Ureter (tissue), 1 donor: ENCODE measurements around the gene IMP3. TPM values are rescaled to one million over a fixed set of nuclear protein-coding genes. Genes with fewer than 3 reads are reported as not detected.
"Not testable (repeated sequence)": the region's sequence is repeated elsewhere in the genome, so short reads cannot be mapped to it uniquely, and the experiment has no call there.

Source experiments
- DNase-seq: peaks from one replicate; pipeline ENCODE4 v3.0.0-alpha.2; 2020; ENCODE audit warnings: low spot score
- total RNA-seq: library from RNA; stranded (reverse); gene quantifications from one replicate; pipeline ENCODE4 v1.2.4, GENCODE V29; 2023
- donor health status: DM: yes; HTN: yes; CAD: no.

Gene IMP3, protein sequence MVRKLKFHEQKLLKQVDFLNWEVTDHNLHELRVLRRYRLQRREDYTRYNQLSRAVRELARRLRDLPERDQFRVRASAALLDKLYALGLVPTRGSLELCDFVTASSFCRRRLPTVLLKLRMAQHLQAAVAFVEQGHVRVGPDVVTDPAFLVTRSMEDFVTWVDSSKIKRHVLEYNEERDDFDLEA
- 63.9 TPM for total RNA-seq

DNA sequence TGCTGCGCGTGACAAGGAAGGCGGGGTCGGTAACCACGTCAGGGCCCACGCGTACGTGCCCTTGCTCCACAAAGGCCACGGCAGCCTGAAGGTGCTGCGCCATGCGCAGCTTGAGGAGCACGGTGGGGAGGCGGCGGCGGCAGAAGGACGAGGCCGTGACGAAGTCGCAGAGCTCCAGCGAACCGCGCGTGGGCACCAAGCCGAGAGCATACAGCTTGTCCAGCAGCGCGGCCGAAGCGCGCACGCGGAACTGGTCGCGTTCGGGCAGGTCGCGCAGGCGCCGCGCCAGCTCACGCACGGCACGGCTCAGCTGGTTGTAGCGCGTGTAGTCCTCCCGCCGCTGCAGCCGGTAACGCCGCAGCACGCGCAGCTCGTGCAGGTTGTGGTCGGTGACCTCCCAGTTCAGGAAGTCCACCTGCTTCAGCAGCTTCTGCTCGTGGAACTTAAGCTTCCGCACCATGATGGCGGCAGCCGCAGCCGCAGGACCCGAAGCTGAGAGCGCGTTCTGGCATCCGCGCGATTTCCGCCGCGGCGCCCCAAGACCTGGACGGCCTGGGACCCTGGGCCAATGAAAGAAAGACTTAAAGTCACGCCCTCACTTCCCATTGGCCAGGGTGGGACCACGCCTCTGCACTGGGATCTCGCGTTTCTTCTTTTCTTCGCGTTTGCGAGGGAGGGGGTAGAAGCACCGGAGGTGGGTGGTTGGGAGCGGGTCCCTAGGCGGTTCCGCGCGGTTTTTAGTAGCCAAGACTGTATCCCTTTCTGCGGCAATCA lies at the start of gene IMP3:
Gene IMP3 (minus strand): TSS at position 516 of the 774 bp plus-strand sequence. CDS start 56 bp downstream, at position 460.
- peak; percentile 97 for DNase-seq

DNA sequence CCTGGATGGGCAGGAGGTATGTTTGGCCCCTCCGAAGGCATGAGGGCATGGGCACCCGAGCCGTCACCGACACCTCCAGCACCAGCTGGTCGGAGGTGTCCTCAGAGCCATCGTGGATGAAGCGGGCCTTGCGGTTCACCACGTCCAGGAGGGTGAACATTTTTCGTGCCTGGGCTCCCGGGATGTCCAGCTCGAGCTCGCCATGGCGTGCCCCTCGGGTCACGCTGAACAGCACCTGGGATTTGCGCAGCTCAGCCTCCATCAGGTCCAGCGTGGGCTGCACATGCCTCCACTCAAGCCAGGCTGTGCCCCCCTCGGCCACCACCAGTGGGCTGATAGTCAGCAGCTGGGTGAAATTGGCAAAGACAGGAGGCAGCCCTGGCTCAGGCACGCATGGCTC lies 49.4 kb upstream of the IMP3 start:
- DNase-seq, result not testable (repeated sequence)

DNA sequence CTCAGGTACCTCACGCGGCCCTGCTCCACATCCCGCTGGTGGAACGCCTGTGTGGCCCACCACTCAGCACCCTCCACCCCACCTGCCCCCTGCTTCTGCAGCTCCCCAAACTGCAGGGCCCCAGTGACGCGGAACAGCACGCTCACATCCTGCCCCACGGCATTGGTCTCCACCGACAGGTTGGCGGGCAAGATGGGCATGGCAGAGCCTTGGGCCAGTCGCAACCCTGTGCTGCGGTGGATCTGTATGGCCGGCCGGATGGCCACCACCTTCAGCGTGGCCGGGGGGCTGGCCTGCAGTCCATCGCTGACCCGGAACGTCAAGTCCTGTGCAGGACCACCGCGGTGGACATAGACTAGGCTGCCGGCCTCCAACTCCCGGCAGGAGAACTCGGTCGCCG lies 48.8 kb upstream of the IMP3 start:
- no peak for DNase-seq

DNA sequence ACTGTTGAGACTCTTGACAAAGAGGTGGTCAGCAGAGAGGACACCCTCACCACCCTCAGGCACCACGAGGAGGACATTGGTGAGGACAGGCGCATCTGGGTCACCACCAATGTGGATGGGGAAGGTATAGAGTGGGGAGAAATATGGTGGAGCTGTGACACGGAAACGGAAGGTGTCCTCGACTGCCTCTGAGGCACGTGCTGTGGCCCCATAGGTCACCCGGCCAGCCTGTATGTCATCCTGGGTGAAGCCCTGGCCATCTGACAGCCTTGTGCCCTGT lies 48.2 kb upstream of the IMP3 start:
- no peak for DNase-seq

DNA sequence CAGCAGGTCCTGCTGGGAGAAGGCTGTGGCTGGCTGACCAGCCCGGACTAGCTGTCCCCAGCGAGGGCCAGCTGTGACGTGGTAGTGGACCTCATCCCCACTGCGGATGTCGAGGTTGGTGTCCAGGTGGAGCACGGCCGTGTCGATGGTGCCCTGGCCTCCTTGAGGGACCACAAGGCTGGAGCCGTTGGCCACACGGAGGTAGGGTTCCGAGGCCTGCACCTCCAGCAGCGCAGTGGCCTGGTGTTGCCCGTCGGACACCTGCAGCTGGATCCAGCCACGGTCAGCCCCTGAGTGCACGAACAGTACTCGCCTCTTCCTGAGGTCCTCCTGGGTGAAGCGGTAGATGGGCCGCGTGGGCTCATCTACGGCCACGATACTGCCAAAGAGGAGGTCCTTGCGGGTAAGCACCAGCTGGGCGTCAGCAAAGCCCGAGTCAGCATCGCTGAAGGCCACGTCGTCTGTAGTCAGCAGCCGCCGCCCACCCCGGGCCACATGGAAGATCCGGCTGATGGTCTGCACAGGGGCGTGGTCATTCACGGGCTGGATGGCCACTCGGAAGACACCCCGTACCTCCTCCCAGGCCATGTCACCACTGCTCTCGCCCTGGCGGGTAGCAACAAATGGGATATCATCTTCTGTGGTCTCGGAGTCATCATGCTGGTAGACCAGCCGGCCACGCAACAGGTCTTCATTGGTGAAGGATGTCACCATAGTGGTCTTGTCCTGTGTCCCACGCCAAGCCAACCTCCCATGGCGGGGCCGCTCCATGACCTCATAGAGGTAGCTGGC lies 47.7 kb upstream of the IMP3 start:
- no peak for DNase-seq

DNA sequence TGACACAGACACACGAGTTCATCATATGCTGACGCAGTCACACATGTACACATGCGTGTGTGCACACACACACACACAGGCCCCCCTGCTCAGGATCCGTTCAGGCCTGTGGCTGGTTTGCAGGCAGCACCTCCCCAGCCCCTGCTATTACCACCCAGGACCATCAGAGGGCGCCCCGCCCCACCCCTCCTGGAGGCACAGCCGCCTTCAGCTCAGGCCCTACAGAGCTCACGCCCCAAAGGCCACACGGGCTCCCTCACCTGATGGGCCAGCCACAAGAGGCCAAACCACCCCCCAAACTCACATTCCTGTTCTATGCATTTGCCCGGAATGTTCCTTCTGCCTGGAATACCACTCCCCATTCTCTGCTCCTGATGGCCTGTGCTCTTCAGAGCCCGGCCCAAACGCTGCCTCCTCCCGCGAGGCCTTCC lies 46.2 kb upstream of the IMP3 start:
- DNase-seq, result peak; percentile 85

DNA sequence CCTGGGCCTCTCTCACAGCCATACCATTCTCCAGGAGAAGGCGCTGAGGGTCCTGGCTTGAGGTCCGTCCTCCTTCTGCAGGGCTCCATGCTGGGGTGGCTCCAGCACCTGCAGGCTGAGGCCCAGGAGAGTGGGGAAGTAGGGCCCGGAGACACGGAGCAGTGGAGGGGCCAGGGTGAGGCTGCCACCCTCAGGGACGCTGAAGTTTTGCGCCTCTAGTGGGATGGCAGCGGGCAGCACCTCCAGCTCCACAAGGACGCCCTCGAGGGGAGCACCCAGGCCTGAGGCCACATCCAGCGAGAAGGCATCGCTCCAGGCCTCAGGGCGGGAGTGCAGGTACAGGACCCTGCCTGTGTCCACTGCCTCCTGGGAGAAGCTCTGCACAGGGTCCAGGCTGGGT lies 45.2 kb upstream of the IMP3 start:
- no peak for DNase-seq

DNA sequence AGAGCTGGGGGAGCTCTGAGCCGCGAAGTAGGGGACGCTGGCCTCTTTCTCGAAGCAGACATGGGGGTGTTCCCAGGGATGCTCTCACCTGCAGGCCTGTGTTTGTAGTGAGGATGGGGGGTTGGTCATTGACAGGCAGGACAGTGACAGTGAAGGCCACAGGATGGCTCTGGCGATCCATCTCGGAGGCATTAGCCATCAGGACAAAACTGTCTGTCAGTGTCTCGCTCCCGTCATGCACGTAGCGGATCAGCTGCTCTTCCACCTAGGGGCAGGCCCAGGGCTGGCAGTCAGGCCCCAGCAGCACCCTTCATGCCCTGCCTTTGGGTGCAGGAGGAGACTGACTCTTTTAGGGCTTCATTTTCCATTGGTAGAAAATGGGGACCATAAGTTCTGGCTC lies 44.6 kb upstream of the IMP3 start:
- no peak for DNase-seq

DNA sequence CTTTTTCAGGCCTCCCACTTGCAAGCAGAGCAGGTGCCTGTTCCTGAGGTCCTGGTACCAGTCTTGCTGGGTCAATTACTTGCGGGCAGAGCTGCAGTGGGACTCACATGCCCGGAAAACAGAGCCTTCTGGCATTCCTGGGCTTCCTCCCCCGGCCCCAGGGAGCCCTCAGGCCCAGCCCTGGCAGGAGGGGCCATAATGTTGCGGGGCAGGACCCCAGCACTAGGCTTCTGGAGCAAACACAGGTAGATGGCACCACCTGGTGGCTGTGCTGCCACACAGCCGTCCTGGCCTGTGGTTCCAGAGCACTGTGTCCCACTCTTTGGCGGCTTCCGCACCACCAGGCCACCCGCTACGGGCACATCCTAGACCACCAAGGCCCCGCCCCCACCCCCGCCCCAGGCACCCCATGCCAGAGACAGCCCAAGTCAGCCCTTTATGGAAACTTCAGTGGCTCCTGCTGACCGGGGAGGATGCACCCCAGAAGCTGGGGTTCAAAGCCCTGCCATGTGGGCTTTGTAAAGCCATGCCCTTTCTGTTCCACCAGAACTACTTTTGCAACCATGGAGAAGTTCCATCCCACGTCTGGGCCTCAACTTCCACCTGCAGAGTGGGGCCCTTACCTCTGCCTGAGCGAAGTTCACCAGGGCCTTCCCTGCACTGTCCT lies 43.8 kb upstream of the IMP3 start:
- not testable (repeated sequence) for DNase-seq

DNA sequence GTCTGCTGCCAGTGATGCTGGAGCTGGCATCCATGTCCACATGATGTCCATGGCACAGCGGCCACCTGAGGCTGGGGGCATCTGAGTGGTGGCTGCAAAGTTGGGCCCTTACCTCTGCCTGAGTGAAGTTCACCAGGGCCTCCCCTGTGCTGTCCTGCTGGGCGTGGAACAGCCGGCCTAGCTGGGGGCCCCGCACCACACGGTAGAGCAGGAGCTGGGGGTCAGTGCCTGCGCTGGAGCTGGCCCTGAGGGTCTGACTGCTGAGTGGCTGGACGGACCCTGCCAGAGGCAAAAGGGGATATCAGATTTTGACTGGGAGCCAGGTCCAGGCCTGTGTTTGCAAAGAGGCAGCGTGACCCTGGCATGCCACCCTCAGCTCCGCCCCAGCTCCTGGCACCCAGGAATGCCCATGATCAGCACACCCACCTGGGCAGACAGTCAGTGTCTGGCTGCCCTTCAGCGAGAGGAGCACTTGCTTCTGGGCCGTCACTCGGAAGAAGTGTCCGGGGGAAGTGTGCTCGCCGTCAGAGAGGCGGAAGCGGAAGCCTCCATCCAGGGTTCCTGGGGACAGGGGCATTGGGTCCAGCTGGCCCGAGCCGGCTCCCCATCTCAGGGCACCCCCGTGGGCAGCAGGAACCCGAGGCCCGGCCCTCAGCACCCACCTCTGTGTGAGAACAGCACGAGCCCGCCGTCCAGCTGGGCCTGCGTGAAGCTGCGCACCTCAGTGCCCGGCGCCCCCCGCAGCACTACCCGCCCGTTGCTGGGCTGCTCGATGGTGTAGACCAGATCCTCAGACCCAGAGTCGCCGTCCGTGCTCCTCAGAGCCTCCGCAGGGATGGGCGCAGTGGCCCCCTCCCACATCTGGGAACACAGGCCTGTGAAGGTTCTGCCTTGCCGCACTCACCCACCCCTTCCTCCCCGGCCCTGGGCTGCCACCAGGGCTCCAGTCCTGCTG lies 42.4 kb upstream of the IMP3 start:
- no peak for DNase-seq

DNA sequence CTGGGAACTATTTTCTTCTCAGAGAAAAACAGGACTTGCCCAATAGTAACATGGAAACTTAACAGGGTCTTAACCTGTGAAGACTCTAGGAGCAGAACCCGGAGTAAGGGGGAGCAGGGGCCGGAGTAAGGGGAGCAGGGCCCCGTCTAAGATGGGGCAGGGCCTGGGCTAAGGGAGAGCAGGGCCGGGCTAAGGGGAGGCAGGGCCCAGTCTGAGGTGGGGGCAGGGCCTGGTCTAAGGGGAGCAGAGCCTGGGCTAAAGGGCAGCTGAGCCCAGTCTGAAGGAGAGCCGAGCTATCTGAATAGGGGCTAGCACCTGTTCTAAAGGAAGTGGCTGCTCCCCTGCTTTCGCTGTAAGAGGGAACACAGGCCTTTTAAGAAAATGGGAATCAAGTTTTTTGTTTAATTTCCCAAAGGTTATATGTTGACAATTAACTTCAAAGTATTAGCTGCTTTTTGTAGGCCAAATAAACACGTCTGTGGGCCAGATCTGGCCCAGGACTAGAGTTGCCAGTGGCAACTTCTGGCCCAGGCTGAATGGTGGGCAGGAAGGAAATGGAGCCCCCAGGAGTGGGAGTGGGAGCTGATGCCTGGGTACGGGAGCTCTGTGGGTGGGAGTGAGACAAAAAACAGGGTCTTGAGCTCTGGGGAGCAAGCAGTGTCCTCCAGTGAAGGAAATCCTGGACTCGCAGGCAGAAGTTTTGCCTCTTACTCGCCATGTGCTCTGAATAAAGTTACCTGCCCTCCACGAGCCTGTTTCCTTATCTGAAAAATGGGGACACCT lies 40.2 kb upstream of the IMP3 start:
- no peak for DNase-seq

DNA sequence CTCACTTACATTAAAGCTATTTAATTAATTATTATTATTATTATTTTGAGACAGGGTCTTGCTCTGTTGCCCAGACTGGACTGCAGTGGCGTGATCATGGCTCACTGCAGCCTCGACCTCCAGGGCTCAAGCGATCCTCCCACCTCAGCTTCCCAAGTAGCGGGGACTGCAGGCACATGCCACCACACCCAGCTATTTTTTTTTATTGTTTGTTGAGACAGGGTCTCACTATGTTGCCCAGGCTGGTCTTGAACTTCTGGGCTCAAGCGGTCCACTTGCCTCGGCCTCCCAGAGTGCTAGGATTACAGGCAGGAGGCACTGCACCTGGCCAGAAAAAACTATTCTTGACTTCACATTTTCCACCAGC lies 38.3 kb upstream of the IMP3 start:
- DNase-seq, result not testable (repeated sequence)

DNA sequence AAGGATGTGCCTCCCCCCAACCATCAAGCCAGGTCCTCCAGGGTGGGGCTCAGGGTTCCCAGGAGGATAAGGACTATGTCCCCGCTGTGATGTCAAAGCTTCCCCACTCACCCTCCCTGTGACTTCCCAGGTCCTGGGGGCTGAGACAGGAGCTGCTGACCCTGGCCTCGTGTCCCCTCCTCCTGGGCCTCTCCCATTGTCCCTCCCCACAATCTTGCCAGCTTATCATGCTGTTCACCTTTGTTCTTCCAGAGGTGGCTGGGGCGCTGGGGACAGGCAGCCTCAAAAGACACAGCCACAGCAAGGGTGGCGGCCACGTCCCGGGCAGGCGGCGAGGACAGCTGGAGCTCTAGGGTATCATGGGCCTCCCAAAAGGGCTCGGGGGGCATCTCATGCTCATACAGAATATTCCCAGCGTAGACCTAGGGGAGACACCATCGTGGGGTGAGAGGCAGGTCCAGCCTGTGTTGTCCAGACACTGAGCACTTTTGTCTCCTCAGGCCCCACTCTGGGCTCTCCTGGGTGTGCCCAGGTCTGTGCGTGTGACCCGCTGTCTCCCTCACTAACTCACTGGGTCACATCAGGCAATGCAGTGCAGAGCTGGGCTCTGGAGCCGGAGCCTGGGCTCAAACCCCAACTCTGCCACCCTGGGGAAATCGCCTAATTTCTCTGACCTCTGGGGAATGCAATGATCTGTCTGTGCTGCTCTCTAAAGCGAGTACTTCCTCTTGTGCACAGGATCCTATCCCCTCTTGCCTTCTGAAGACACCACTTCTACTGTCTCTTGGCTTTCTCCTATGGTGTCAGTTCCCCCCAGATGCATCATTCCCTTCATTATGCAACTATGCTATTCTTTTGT lies 37.7 kb upstream of the IMP3 start:
- DNase-seq, result no peak

DNA sequence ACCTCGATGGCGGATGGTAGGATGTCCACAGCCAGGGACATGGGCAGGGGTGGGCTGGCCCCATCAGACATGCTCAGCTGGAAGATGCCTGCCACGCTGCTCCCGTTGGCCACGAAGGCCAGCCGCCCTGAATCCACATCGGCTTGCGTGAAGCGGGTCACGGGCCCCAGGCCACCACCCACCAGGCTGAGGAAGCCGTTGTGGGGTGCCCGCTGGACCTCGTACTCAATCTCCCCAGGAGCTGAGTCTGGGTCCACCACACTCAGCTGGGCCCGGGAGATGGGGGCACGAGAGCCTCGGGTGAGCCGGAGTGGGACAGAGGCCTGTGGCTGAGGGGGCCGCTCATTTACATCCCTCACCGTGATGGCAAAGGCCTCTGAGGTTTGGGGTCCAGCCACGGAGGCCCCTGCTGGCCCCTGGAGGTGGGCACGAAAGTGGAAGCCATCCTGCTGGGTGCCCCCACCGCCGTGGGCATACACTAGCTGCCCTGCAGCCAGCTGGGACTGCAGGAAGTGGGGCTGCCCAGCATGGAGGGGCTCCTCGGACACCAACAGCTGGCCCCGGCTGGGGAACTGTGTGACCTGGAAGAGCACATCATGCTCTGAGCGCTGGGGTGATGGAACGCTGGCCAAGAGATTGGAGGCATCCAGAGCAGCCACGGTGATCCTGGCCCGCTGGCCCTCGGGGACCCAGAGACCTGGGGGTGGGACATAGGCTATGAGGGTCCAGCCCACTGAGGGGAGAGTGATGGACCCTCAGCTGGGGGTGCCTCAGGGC lies 36.9 kb upstream of the IMP3 start:
- DNase-seq, result no peak

DNA sequence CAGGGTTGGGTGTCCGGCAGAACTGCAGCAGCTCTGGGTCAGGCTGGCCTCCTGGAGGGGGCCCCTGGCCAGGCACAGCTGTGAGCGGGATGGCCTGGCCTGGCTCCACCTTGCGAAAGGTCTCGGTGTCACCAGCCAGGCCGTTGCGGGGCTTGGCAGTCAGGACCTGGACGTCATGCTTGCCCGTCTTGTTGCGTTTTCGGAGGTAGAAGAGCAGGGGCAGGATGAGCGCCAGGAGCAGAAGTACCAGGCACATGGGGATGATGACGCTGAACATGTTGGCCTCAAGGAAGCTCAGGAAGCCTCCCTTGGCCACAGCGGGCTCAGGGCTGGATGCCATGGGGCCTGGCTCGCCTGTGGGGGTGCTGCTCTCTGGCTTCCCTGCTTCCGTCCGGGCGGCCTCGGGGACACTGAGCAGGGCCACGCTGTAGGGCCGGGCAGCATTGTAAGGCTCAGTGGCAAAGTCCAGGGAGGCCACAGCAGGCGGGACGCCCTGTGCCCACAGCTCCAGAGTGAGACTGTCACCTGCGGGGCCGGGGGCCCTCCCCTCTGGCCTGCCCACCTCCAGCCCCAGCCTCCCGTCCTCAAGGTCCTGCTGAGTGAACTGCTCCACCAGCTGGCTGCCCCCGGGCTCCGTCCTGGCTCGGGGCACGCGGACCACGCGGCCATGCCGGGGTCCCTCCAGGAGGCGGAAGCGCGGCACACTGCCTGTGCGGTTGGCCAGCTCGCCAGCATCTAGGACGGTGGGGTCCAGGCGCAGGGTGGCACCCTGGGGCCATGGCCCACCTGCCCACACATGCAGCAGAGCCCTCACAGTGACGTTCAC lies 35.8 kb upstream of the IMP3 start:
- DNase-seq, result no peak

DNA sequence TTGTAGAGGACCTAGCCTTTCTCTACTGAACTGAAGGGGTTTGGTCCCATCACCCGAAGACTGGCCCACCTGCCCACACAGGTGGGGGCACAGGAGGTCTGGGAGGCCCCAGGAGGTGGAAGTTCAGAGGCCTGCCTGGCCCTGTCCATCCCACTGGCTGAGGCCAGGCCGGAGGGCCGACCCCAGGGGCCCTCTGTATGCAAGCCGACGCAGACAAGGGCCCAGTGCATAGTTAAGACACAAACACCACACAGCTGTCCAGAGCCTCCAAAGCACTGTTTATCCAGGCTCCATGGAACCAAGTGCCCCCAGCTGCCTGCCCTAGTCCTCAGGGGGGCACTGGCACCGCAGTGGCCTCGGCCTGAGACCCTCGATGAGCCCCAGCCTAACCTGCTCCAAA lies 34.3 kb upstream of the IMP3 start:
- no peak for DNase-seq

DNA sequence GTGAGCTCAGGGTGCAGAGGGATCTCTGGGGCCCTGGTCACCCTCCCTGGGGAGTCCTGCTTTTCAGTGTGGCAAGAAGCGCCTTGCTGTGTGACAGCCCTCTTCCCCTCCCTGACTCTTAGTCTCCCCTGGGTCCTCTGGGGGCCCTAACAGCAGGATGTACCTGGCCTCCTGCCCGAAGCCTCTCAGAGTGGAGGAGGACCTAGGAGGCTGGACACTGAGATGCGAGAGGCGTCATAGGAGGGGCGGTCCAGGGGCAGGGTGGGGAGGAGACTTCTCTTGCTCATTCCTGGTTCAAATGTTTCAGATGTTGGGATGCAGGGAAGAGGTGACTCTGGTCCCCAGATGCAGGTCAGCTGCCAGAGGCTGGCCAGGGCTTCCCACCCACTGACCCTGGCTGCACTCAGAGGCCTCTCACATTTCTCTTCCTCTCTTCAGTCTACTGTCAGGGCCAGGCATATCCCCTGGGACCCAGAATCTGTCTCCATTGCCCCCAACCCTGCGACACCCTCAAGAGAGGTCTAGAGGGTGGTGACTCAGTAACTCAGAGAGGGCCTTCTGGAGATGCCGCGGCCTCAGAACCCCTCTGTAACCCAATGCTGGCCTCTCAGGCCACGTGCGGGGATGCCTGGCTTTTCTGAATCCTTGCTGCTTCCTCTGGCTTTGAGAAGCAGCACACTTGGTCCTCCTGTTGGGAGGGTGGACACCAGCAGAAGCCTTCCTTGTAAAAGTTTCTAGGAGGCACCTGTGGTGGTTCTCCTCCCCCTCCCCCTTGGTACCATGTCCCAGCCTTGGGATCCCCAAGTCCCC lies 33.6 kb upstream of the IMP3 start:
- peak; percentile 84 for DNase-seq
